OCI-LY7 (cell line): ENCODE data around the gene MDC1. TPM values are rescaled to one million over a fixed set of nuclear protein-coding genes. Genes with fewer than 3 reads are reported as not detected.

Experiments used
- BruUV-seq: library from RNA; stranded (reverse); fragments of 400-500 nt; replicated peaks from 2 replicates; lab custom pipeline; 2021; lab: Mats Ljungman, UMichigan
- CTCF ChIA-PET: fragments of 300-600 bp; sonication (Branson Sonifier 250); formaldehyde crosslinking; loops from one replicate; lab custom pipeline; 2022; ENCODE audit warnings: antibody characterized with exemption; ENCODE audit not compliant: unreplicated experiment; lab: Charles Lee
- POLR2A ChIA-PET: fragments of 300-600 bp; sonication (Branson Sonifier 250); formaldehyde crosslinking; loops from one replicate; lab custom pipeline; 2022; ENCODE audit warnings: antibody characterized with exemption; lab: Charles Lee
- DNase-seq: peaks from one replicate; pipeline ENCODE4 v3.0.0-alpha.2; 2015; ENCODE audit warnings: low spot score
- H2AFZ ChIP-seq: fragments of 200-600 bp; sonication (generic), shearing (Covaris generic); 2 replicates; pipeline ENCODE4 v1.6.1; 2014; ENCODE audit warnings: mild to moderate bottlenecking, antibody characterized with exemption, low read length, moderate library complexity
- H3K27ac ChIP-seq: fragments of 200-600 bp; sonication (generic); 2 replicates; pipeline ENCODE4 v1.5.1; 2014; ENCODE audit warnings: mixed run types, low read depth, mild to moderate bottlenecking, moderate library complexity, low read length, inconsistent platforms; ENCODE audit not compliant: poor library complexity, severe bottlenecking
- H3K36me3 ChIP-seq: fragments of 200-600 bp; sonication (generic); 2 replicates; pipeline ENCODE4 v1.6.1; 2014; ENCODE audit warnings: mild to moderate bottlenecking, antibody characterized with exemption, low read length, moderate library complexity, mixed read lengths; ENCODE audit not compliant: insufficient read depth
- H3K4me1 ChIP-seq: fragments of 200-600 bp; sonication (generic); 2 replicates; pipeline ENCODE4 v1.5.1; 2014; ENCODE audit warnings: mild to moderate bottlenecking, low read length; ENCODE audit not compliant: insufficient read depth, poor library complexity, severe bottlenecking
- H3K4me2 ChIP-seq: fragments of 200-600 bp; sonication (generic); 2 replicates; pipeline ENCODE4 v1.6.1; 2014; ENCODE audit warnings: mild to moderate bottlenecking, low read length
- H3K4me3 ChIP-seq: fragments of 200-600 bp; sonication (generic); 2 replicates; pipeline ENCODE4 v1.5.1; 2014; ENCODE audit warnings: mild to moderate bottlenecking, low read depth, low read length; ENCODE audit not compliant: poor library complexity, severe bottlenecking
- H3K79me2 ChIP-seq: fragments of 200-600 bp; sonication (generic); 2 replicates; pipeline ENCODE4 v1.6.1; 2016; ENCODE audit warnings: low read depth, mild to moderate bottlenecking, low read length, moderate library complexity, mixed read lengths; ENCODE audit not compliant: insufficient read depth
- H3K9me2 ChIP-seq: fragments of 200-600 bp; sonication (generic); 2 replicates; pipeline ENCODE4 v1.6.1; 2016; ENCODE audit warnings: mild to moderate bottlenecking, low read length, mixed read lengths; ENCODE audit not compliant: insufficient read depth
- H3K9me3 ChIP-seq: fragments of 200-600 bp; sonication (generic); 2 replicates; pipeline ENCODE4 v1.6.1; 2014; ENCODE audit warnings: mild to moderate bottlenecking, mixed run types, low read length, mixed read lengths
- H4K20me1 ChIP-seq: fragments of 200-600 bp; sonication (generic); 2 replicates; pipeline ENCODE4 v1.6.1; 2014; ENCODE audit warnings: mild to moderate bottlenecking, antibody characterized with exemption, low read length, moderate library complexity, mixed read lengths; ENCODE audit not compliant: insufficient read depth
- CTCF ChIP-seq: fragments of 200-600 bp; sonication (generic); conservative IDR thresholded peaks from 2 replicates; pipeline ENCODE4 v1.5.1; 2014; ENCODE audit warnings: mild to moderate bottlenecking, antibody characterized with exemption, low read length, moderate library complexity, mixed read lengths
- EZH2phosphoT487 ChIP-seq: fragments of 200-600 bp; sonication (generic); IDR thresholded peaks from 2 replicates; pipeline ENCODE4 v1.6.1; 2018; ENCODE audit warnings: low read depth, borderline replicate concordance, mild to moderate bottlenecking, mixed run types, antibody characterized with exemption, low read length, moderate library complexity, mixed read lengths
- intact Hi-C: fragments of 100-400 bp; cut with micrococcal nuclease; formaldehyde crosslinking; loops from one replicate; pipeline ENCODE4 v1.10.0; 2022; ENCODE audit not compliant: unreplicated experiment
- total RNA-seq, 2 experiments: library from RNA; depleted of rRNA in 1 of 2; stranded (reverse); fragments of >200 nt in 1 of 2; shearing (Covaris generic) in 1 of 2; gene quantifications; 2 replicates each; pipeline ENCODE4 v1.2.3, GENCODE V29; 2014 to 2022

The MDC1 gene
- total RNA-seq, 2 experiments from 2014 or later: 41.6 to 107 TPM

GRCh38 chr6:30700340-30700739 is 16.7 kb downstream of the MDC1 start:
- H3K9me2 ChIP-seq: no peaks in the 10 kb centered on the region
- no peak overlapping the region for H3K4me2 ChIP-seq
- no peaks in the 10 kb centered on the region for H3K9me3 ChIP-seq
- no peaks in the 10 kb centered on the region for H3K79me2 ChIP-seq
- no peak overlapping the region for H2AFZ ChIP-seq
- BruUV-seq: no TSS peak
- no peaks in the 10 kb centered on the region for H4K20me1 ChIP-seq
- H3K4me1 ChIP-seq: no peaks in the 10 kb centered on the region
- H3K4me3 ChIP-seq: no peak overlapping the region
- DNase-seq: no peak
- no peak for TF ChIP-seq EZH2phosphoT487
- TF ChIP-seq CTCF: no peak
- ChIA-PET POLR2A (interaction anchor here (0.6 kb wide), 1 partner anchor 20 kb away, joined by 3 read pairs; the partner anchor contains the start of gene TUBB), CTCF (no interaction called here)
- H3K36me3 ChIP-seq: peaks cover 60% of the 10 kb centered on the region
- H3K27ac ChIP-seq: no peak overlapping the region
- intact Hi-C loops: no loop called here

- no peak for TF ChIP-seq EZH2phosphoT487
- TF ChIP-seq CTCF: no peak
- H4K20me1 ChIP-seq: no peaks in the 10 kb centered on the region
- peaks cover 7% of the 10 kb centered on the region for H3K4me1 ChIP-seq
- no TSS peak for BruUV-seq
- H3K27ac ChIP-seq: no peak overlapping the region
- peaks cover 22% of the 10 kb centered on the region for H3K36me3 ChIP-seq
- H3K4me3 ChIP-seq: no peak overlapping the region
- no peaks in the 10 kb centered on the region for H3K9me2 ChIP-seq
- no peak overlapping the region for H3K4me2 ChIP-seq
- intact Hi-C loops: no loop called here
- POLR2A ChIA-PET: interaction anchor here (0.9 to 1.0 kb wide), 2 partner anchors 15 to 21 kb away, joined by 3 read pairs; partner anchors contain the start of gene MDC1
- DNase-seq: no peak
- H3K79me2 ChIP-seq: no peaks in the 10 kb centered on the region
- H3K9me3 ChIP-seq: no peaks in the 10 kb centered on the region
- CTCF ChIA-PET: no interaction called here
- no peak overlapping the region for H2AFZ ChIP-seq
Observed at GRCh38 chr6:30696432-30696831, 20.6 kb downstream of the MDC1 start.

DNA sequence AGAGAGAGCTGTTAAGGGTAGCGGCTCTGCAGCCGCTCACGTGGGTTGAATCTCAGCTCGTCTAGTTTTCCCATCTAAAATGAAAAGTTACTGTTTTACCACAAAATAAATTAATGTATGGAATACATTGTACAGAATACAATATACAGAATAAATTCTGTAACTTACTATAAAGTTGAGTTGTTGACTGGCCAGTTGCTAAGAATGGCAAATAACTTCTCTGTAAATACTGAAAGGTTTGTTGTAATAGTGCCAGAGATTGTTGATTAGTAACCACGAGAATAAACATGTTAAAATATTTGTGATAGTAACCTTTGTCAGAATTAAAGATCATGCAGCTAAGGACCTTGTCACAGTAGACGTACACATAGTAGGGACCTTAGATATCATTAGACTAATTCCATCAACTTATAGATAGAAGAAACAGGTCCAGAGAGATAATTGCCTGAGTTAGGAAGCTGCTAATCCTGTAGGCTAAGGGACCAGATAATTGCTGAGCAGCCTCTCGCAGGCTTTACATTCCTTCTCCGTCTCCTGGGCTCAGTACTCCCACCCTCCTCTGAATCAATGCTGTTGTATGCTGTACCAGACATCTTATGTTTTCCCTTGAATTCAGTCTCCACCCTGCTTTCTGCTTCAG is 25.8 kb downstream of the MDC1 start:
- Histone ChIP-seq H3K36me3 (peaks cover under 1% of the 10 kb centered on the region; the same call in 1 of the 2 replicates), H3K79me2 (peaks cover 35% of the 10 kb centered on the region), H3K4me2 (peak overlapping the region; percentile 99), H3K9me3 (no peaks in the 10 kb centered on the region), H3K27ac (peak overlapping the region; percentile 95), H2AFZ (peak overlapping the region; percentile 53; the same call in 1 of the 2 replicates), H3K4me3 (peak overlapping the region; percentile 95), H4K20me1 (no peaks in the 10 kb centered on the region), H3K4me1 (peaks cover 38% of the 10 kb centered on the region), H3K9me2 (no peaks in the 10 kb centered on the region)
- ChIA-PET CTCF (no interaction called here), POLR2A (interaction anchor here (0.6 to 6.3 kb wide), 4 partner anchors 16 to 56 kb away, joined by 3 to 71 read pairs (median 7); partner anchors contain the start of genes MDC1 and TUBB)
- no TSS peak for BruUV-seq
- no peak for DNase-seq
- TF ChIP-seq CTCF (no peak), EZH2phosphoT487 (no peak)
- intact Hi-C loops: no loop called here
